Pancreas (tissue), 10 donors: ENCODE measurements around the gene CCDC134. TPM values are rescaled to one million over a fixed set of nuclear protein-coding genes. Genes with fewer than 3 reads are reported as not detected.

Experiments used
- ATAC-seq, 4 donors: fragments of 200-7000 bp; cut with Tn5 transposase; one replicate each; pipeline versions ENCODE4 v1.8.0 to v1.9.1; 2020; ENCODE audit warnings: mild to moderate bottlenecking in 4 of 4, moderate library complexity in 4 of 4
- DNase-seq, 6 donors: peaks; one replicate each; pipeline ENCODE4 v3.0.0-alpha.2; 2020
- FAIRE-seq: peaks from 2 replicates; lab custom pipeline; 2012; peaks lifted over from hg19 to GRCh38; lab: Jason Lieb, UNC
- H3K27ac ChIP-seq, 4 donors: fragments of 200-600 bp; sonication (generic); 1 replicate in 3 of 4; 2 replicates in 1 of 4; pipeline versions ENCODE4 v1.5.0 to v1.8.0; 2020
- H3K27me3 ChIP-seq, 4 donors: fragments of 200-600 bp; one replicate each; pipeline ENCODE4 v1.8.0; 2021
- H3K36me3 ChIP-seq, 3 donors: fragments of 200-600 bp; sonication (generic) in 1 of 3; one replicate each; pipeline versions ENCODE4 v1.5.0 to v1.8.0; 2020 to 2021
- H3K4me1 ChIP-seq, 3 donors: fragments of 200-600 bp; one replicate each; pipeline ENCODE4 v1.8.0; 2021
- H3K4me3 ChIP-seq, 4 donors: fragments of 200-600 bp; sonication (generic) in 2 of 4; one replicate each; pipeline versions ENCODE4 v1.5.0 to v1.8.0; 2020 to 2021
- H3K9me3 ChIP-seq, 4 donors: fragments of 200-600 bp; one replicate each; pipeline ENCODE4 v1.8.0; 2021
- CTCF ChIP-seq, 4 donors: fragments of 200-600 bp; sonication (generic) in 3 of 4; IDR thresholded peaks; one replicate each; pipeline versions ENCODE4 v1.5.0 to v1.8.0; 2021; ENCODE audit warnings: antibody characterized with exemption in 4 of 4
- WGBS, 2 donors: extraction: QIAGEN DNeasy Blood & Tissue Kit; methylation state at CpG; one replicate each; pipeline ENCODE4 v1.1.7; 2013; 5-methylcytosine and 5-hydroxymethylcytosine counted together
- intact Hi-C, 3 donors: fragments of 100-400 bp; cut with DNase I; formaldehyde crosslinking; loops; one replicate each; pipeline versions ENCODE4 v1.11.1 to v1.14.2; 2022
- polyA plus RNA-seq, 2 donors: library from polyadenylated mRNA; stranded (reverse); fragments of 200-250 nt; gene quantifications; one replicate each; pipeline ENCODE4 v1.2.3, GENCODE V29; 2013
- total RNA-seq, 6 donors: library from RNA; stranded (reverse); fragmentation: NEBNext Ultra II Directional in 4 of 6; extraction: Animal tissue kit (Norgen Biotek cat#: 25700) in 4 of 6; gene quantifications; one replicate each; pipeline versions ENCODE4 v1.2.1 to v1.2.4, GENCODE V29; 2021 to 2023
- donor health status: healthy with polysubstance abuse.
- donor health status: DM: no; HTN: no; CAD: no; lungs with moderate emphysema.
- donor health status: DM: no; HTN: no; CAD: no.
- donor health status: control.
- donor health status: control.
- donor health status: Bipolar disorder and iron deficiency.
- donor health status: DM: yes; HTN: yes; CAD: no.
- donor health status: DM: no; HTN: no; CAD: no.
- donor health status: DM: no; HTN: no; CAD: no.
- donor health status: DM: yes; HTN: yes; CAD: no.

Gene CCDC134
- total and polyA plus RNA-seq, 8 donors, result 1.9 to 7.6 (median 4.2) TPM

- H3K27ac ChIP-seq, result no peak overlapping the region
- no peaks in the 10 kb centered on the region for H3K4me1 ChIP-seq
- no peak overlapping the region for H3K4me3 ChIP-seq
- WGBS, 2 donors, result 90 to 92% methylated on average over 10 of the region's 10 CpGs
- intact Hi-C loops, result no loop called here
- H3K9me3 ChIP-seq, result no peaks in the 10 kb centered on the region
- H3K27me3 ChIP-seq, result no peaks in the 10 kb centered on the region
- H3K36me3 ChIP-seq, result peaks cover 0 to 47% (median 15%) of the 10 kb centered on the region in 3 donors
- no peak for FAIRE-seq
- no peak for TF ChIP-seq CTCF (IDR thresholded peaks at IDR 0.05)
- ATAC-seq, result no peak
- DNase-seq, result no peak
Measured at GRCh38 chr22:41875531-41876270, 75.2 kb downstream of the CCDC134 start.

Other genes starting within 250 kb of the CCDC134 start
- 10 to 100 TPM in 3 of 6 donors, 1 to 10 TPM in 3; 1.4 to 22.8 (median 11.4) TPM for gene CSDC2, start 239.7 kb upstream of the CCDC134 start, total RNA-seq
- 10 to 100 TPM in 1 of 2 donors, 1 to 10 TPM in 1; 8.6 to 50.9 TPM for gene CSDC2, start 239.7 kb upstream of the CCDC134 start, polyA plus RNA-seq
- 10 to 100 TPM; 10.3 to 26.6 (median 20.2) TPM for gene PMM1, start 210.8 kb upstream of the CCDC134 start, total RNA-seq
- gene PMM1, start 210.8 kb upstream of the CCDC134 start, polyA plus RNA-seq, result 10 to 100 TPM; 26.4 to 69.2 TPM
- gene DESI1, start 179.6 kb upstream of the CCDC134 start, total RNA-seq, result 10 to 100 TPM in 3 of 6 donors, 1 to 10 TPM in 3; 8.2 to 14.8 (median 10.3) TPM
- 1 to 10 TPM; 9.5 to 9.6 TPM for gene DESI1, start 179.6 kb upstream of the CCDC134 start, polyA plus RNA-seq
- gene XRCC6, start 179.4 kb upstream of the CCDC134 start, total RNA-seq, result 10 to 100 TPM; 49.8 to 85.4 (median 76.1) TPM
- gene XRCC6, start 179.4 kb upstream of the CCDC134 start, polyA plus RNA-seq, result 10 to 100 TPM; 51.5 to 86.4 TPM
- 10 to 100 TPM; 43.5 to 74.1 (median 59.5) TPM for gene SNU13, start 111.8 kb upstream of the CCDC134 start, total RNA-seq
- gene SNU13, start 111.8 kb upstream of the CCDC134 start, polyA plus RNA-seq, result 10 to 100 TPM; 57.9 to 89.7 TPM
- 1 to 10 TPM in 1 of 6 donors, under 1 TPM in 4, not detected in 1; 0.28 to 2.3 (median 0.35) TPM for gene MEI1, start 101.2 kb upstream of the CCDC134 start, total RNA-seq
- gene MEI1, start 101.2 kb upstream of the CCDC134 start, polyA plus RNA-seq, result under 1 TPM; 0.15 to 0.70 TPM
- 10 to 100 TPM; 28.2 to 44.8 (median 34.3) TPM for gene SREBF2, start 32.4 kb downstream of the CCDC134 start, total RNA-seq
- 10 to 100 TPM; 32.7 to 37.3 TPM for gene SREBF2, start 32.4 kb downstream of the CCDC134 start, polyA plus RNA-seq
- not detected for gene SHISA8, start 114.4 kb downstream of the CCDC134 start, total RNA-seq
- not detected for gene SHISA8, start 114.4 kb downstream of the CCDC134 start, polyA plus RNA-seq
- gene TNFRSF13C, start 126.1 kb downstream of the CCDC134 start, total RNA-seq, result under 1 TPM in 4 of 6 donors, not detected in 2; 0.06 to 0.14 (median 0.12) TPM
- gene TNFRSF13C, start 126.1 kb downstream of the CCDC134 start, polyA plus RNA-seq, result under 1 TPM; 0.04 to 0.05 TPM
- gene CENPM, start 146.5 kb downstream of the CCDC134 start, total RNA-seq, result 1 to 10 TPM in 1 of 6 donors, under 1 TPM in 5; 0.23 to 1.7 (median 0.65) TPM
- gene CENPM, start 146.5 kb downstream of the CCDC134 start, polyA plus RNA-seq, result under 1 TPM; 0.14 to 0.65 TPM
- gene SEPTIN3, start 168.8 kb downstream of the CCDC134 start, total RNA-seq, result 1 to 10 TPM in 3 of 6 donors, under 1 TPM in 3; 0.22 to 1.6 (median 0.97) TPM
- 1 to 10 TPM; 1.9 to 8.5 TPM for gene SEPTIN3, start 168.8 kb downstream of the CCDC134 start, polyA plus RNA-seq
- 1 to 10 TPM; 1.4 to 2.8 (median 1.7) TPM for gene WBP2NL, start 198.1 kb downstream of the CCDC134 start, total RNA-seq
- 1 to 10 TPM; 1.3 to 1.9 TPM for gene WBP2NL, start 198.1 kb downstream of the CCDC134 start, polyA plus RNA-seq